ENCODE data around the gene CUL1.

The CUL1 gene

GRCh38 chr7:148695953-148696352, 2.8 kb upstream of the CUL1 start:
- Histone ChIP-seq H3K27me3 (ENCODE audit: insufficient read depth, low read length) (no peaks in the 10 kb centered on the region), H3K79me2 (ENCODE audit: insufficient read depth, low read length) (peaks cover 13% of the 10 kb centered on the region), H4K20me1 (ENCODE audit: insufficient read depth, low read length) (no peaks in the 10 kb centered on the region; the same call in 1 of the 2 replicates), H3K9me3 (ENCODE audit: low read length) (no peaks in the 10 kb centered on the region), H3K4me2 (ENCODE audit: low read length) (no peak overlapping the region), H3K9ac (ENCODE audit: low read length) (no peak overlapping the region), H3K36me3 (ENCODE audit: insufficient read depth, low read length) (no peaks in the 10 kb centered on the region; the same call in 1 of the 2 replicates), H3K9me2 (ENCODE audit: low read depth, low read length) (no peaks in the 10 kb centered on the region), H3K4me1 (ENCODE audit: insufficient read depth, low read length, severe bottlenecking) (peaks cover 24% of the 10 kb centered on the region), H3F3A (ENCODE audit: insufficient read depth, low read length) (peaks cover 4% of the 10 kb centered on the region; the same call in 1 of the 2 replicates), H2AFZ (ENCODE audit: low read length) (no peak overlapping the region), H3K27ac (ENCODE audit: low read depth, low read length, poor library complexity, severe bottlenecking) (no peak overlapping the region), H3K4me3 (ENCODE audit: low read depth, low read length, poor library complexity, severe bottlenecking) (no peak overlapping the region)
- no peak for TF ChIP-seq EZH2 (IDR thresholded peaks at IDR 0.05; ENCODE audit: borderline replicate concordance, low read length)
- no peak for TF ChIP-seq CTCF (IDR thresholded peaks at IDR 0.05; ENCODE audit: low read length)

- no peaks in the 10 kb centered on the region for H3K9me2 ChIP-seq (ENCODE audit: low read depth, low read length)
- peaks cover 4% of the 10 kb centered on the region; the same call in 1 of the 2 replicates for H3F3A ChIP-seq (ENCODE audit: insufficient read depth, low read length)
- H3K9me3 ChIP-seq (ENCODE audit: low read length): no peaks in the 10 kb centered on the region
- H3K4me3 ChIP-seq (ENCODE audit: low read depth, low read length, poor library complexity, severe bottlenecking): no peak overlapping the region
- no peak overlapping the region for H3K9ac ChIP-seq (ENCODE audit: low read length)
- H3K4me2 ChIP-seq (ENCODE audit: low read length): no peak overlapping the region
- no peaks in the 10 kb centered on the region; the same call in 1 of the 2 replicates for H3K36me3 ChIP-seq (ENCODE audit: insufficient read depth, low read length)
- TF ChIP-seq EZH2 (IDR thresholded peaks at IDR 0.05; ENCODE audit: borderline replicate concordance, low read length): no peak
- TF ChIP-seq CTCF (IDR thresholded peaks at IDR 0.05; ENCODE audit: low read length): no peak
- no peak overlapping the region for H3K27ac ChIP-seq (ENCODE audit: low read depth, low read length, poor library complexity, severe bottlenecking)
- H3K27me3 ChIP-seq (ENCODE audit: insufficient read depth, low read length): no peaks in the 10 kb centered on the region
- H2AFZ ChIP-seq (ENCODE audit: low read length): no peak overlapping the region
- peaks cover 3% of the 10 kb centered on the region; the same call in 1 of the 2 replicates for H4K20me1 ChIP-seq (ENCODE audit: insufficient read depth, low read length)
- peaks cover 22% of the 10 kb centered on the region for H3K79me2 ChIP-seq (ENCODE audit: insufficient read depth, low read length)
- H3K4me1 ChIP-seq (ENCODE audit: insufficient read depth, low read length, severe bottlenecking): peaks cover 32% of the 10 kb centered on the region
These were observed 1.9 kb upstream of the CUL1 start for GRCh38 chr7:148696787-148697186.

- Histone ChIP-seq H3K4me1 (ENCODE audit: insufficient read depth, low read length, severe bottlenecking) (peaks cover 35% of the 10 kb centered on the region), H3K4me2 (ENCODE audit: low read length) (peak overlapping the region; percentile 93), H3K27me3 (ENCODE audit: insufficient read depth, low read length) (no peaks in the 10 kb centered on the region), H3K79me2 (ENCODE audit: insufficient read depth, low read length) (peaks cover 28% of the 10 kb centered on the region), H3K9ac (ENCODE audit: low read length) (peak overlapping the region; percentile 90), H4K20me1 (ENCODE audit: insufficient read depth, low read length) (peaks cover 6% of the 10 kb centered on the region; the same call in 1 of the 2 replicates), H3K9me2 (ENCODE audit: low read depth, low read length) (no peaks in the 10 kb centered on the region), H3K36me3 (ENCODE audit: insufficient read depth, low read length) (no peaks in the 10 kb centered on the region; the same call in 1 of the 2 replicates), H3F3A (ENCODE audit: insufficient read depth, low read length) (peaks cover 4% of the 10 kb centered on the region; the same call in 1 of the 2 replicates), H3K4me3 (ENCODE audit: low read depth, low read length, poor library complexity, severe bottlenecking) (peak overlapping the region; percentile 81), H2AFZ (ENCODE audit: low read length) (no peak overlapping the region), H3K27ac (ENCODE audit: low read depth, low read length, poor library complexity, severe bottlenecking) (no peak overlapping the region), H3K9me3 (ENCODE audit: low read length) (no peaks in the 10 kb centered on the region)
- no peak for TF ChIP-seq CTCF (IDR thresholded peaks at IDR 0.05; ENCODE audit: low read length)
These were observed 1.3 kb upstream of the CUL1 start for GRCh38 chr7:148697256-148698006.

Measured in OCI-LY1 (cell line).